SU-DHL-6 (cell line): ENCODE results near the gene EFCAB14.

Experiments used
- H2AFZ ChIP-seq: fragments of 200-600 bp; sonication (generic); 2 replicates; pipeline ENCODE4 v1.6.1; 2014; ENCODE audit warnings: low read depth, mild to moderate bottlenecking, moderate library complexity, mixed read lengths, antibody characterized with exemption, low read length; ENCODE audit not compliant: severe bottlenecking
- H3F3A ChIP-seq: fragments of 200-600 bp; shearing (Covaris generic); 2 replicates; pipeline ENCODE4 v1.6.0; 2016; ENCODE audit warnings: antibody characterized with exemption, mild to moderate bottlenecking; ENCODE audit not compliant: insufficient read depth
- H3K27ac ChIP-seq: fragments of 200-600 bp; sonication (generic); 2 replicates; pipeline ENCODE4 v1.5.1; 2016; ENCODE audit warnings: low read depth, mild to moderate bottlenecking, low read length, moderate library complexity, mixed read lengths
- H3K27me3 ChIP-seq: fragments of 200-600 bp; sonication (generic), shearing (Covaris generic); 2 replicates; pipeline ENCODE4 v1.6.0; 2014; ENCODE audit warnings: mild to moderate bottlenecking, low read length
- H3K36me3 ChIP-seq: fragments of 200-600 bp; sonication (generic); 2 replicates; pipeline ENCODE4 v1.6.1; 2014; ENCODE audit warnings: mild to moderate bottlenecking, low read length, mixed read lengths
- H3K4me2 ChIP-seq: fragments of 300-600, 200-600 bp; shearing (Covaris generic), sonication (generic); 2 replicates; pipeline ENCODE4 v1.6.0; 2014; ENCODE audit warnings: low read length, low read depth, mild to moderate bottlenecking; ENCODE audit not compliant: poor library complexity, severe bottlenecking
- H3K4me3 ChIP-seq: fragments of 200-600 bp; sonication (generic); 2 replicates; pipeline ENCODE4 v1.5.1; 2014; ENCODE audit warnings: antibody characterized with exemption, low read length, mild to moderate bottlenecking, mixed read lengths; ENCODE audit not compliant: insufficient read depth, poor library complexity, severe bottlenecking
- H3K79me2 ChIP-seq: fragments of 200-600 bp; sonication (generic); 2 replicates; pipeline ENCODE4 v1.6.1; 2014; ENCODE audit warnings: mild to moderate bottlenecking, low read length, moderate library complexity; ENCODE audit not compliant: insufficient read depth
- H3K9ac ChIP-seq: fragments of 200-600 bp; sonication (generic); 2 replicates; pipeline ENCODE4 v1.7.0; 2014; ENCODE audit warnings: mild to moderate bottlenecking, low read length
- H3K9me2 ChIP-seq: fragments of 200-600 bp; sonication (generic); replicated peaks from 2 replicates; pipeline ENCODE4 v1.6.1; 2014; ENCODE audit warnings: low read length; ENCODE audit not compliant: insufficient read depth
- H3K9me3 ChIP-seq: fragments of 200-600 bp; sonication (generic); 2 replicates; pipeline ENCODE4 v1.6.1; 2014; ENCODE audit warnings: low read length, mixed read lengths; ENCODE audit not compliant: insufficient read depth
- H4K20me1 ChIP-seq: fragments of 200-600 bp; sonication (generic); 2 replicates; pipeline ENCODE4 v1.6.1; 2014; ENCODE audit warnings: low read depth, mild to moderate bottlenecking, antibody characterized with exemption, low read length, moderate library complexity, mixed read lengths
- CTCF ChIP-seq: fragments of 200-600 bp; sonication (generic); IDR thresholded peaks from one replicate; pipeline ENCODE4 v1.5.1; 2017; ENCODE audit warnings: antibody characterized with exemption, mild to moderate bottlenecking, low read length, moderate library complexity; ENCODE audit not compliant: insufficient read depth, poor library complexity, severe bottlenecking
- EZH2phosphoT487 ChIP-seq: fragments of 200-600 bp; sonication (generic), shearing (Covaris generic); conservative IDR thresholded peaks from 2 replicates; pipeline ENCODE4 v1.6.1; 2018; ENCODE audit warnings: mild to moderate bottlenecking, antibody characterized with exemption, low read length, moderate library complexity, mixed read lengths

Gene EFCAB14

GRCh38 chr1:46630719-46631118 lies 88.2 kb downstream of the EFCAB14 start:
- TF ChIP-seq EZH2phosphoT487 (no peak), CTCF (no peak)
- Histone ChIP-seq H3K27ac (no peak overlapping the region), H3K9ac (no peak overlapping the region), H3K36me3 (no peaks in the 10 kb centered on the region), H4K20me1 (no peaks in the 10 kb centered on the region), H3K79me2 (no peaks in the 10 kb centered on the region), H3K4me2 (no peak overlapping the region), H3K27me3 (no peaks in the 10 kb centered on the region), H3K9me3 (no peaks in the 10 kb centered on the region), H3F3A (no peaks in the 10 kb centered on the region), H3K9me2 (no peaks in the 10 kb centered on the region), H2AFZ (no peak overlapping the region), H3K4me3 (no peak overlapping the region)
